GM10847 (cell line): ENCODE data around the gene ZFR.

Source experiments
- POLR2A ChIP-seq: IDR thresholded peaks from 2 replicates; pipeline ENCODE4 v1.6.1; 2011; ENCODE audit not compliant: insufficient read length; ENCODE audit errors: extremely low read depth

ZFR gene

DNA sequence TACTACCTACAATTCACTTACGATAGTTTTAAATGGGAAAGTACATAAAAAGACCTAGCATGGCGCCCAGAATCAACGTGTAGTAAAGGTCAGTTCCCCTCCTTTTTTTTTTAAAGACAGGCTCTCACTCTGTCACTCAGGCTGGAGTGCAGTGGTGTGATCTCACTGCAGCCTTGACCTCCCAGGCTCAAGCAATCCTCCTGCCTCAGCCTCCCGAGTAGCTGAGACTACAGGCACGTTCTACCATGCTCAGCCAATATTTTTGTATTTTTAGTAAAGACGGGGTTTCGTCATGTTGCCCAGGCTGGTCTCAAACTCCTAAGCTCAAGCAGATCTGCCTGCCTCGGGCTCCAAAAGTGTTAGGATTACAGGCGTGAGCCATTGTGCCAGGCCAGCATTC lies 91.1 kb downstream of the ZFR start:
- no peak for TF ChIP-seq POLR2A

DNA sequence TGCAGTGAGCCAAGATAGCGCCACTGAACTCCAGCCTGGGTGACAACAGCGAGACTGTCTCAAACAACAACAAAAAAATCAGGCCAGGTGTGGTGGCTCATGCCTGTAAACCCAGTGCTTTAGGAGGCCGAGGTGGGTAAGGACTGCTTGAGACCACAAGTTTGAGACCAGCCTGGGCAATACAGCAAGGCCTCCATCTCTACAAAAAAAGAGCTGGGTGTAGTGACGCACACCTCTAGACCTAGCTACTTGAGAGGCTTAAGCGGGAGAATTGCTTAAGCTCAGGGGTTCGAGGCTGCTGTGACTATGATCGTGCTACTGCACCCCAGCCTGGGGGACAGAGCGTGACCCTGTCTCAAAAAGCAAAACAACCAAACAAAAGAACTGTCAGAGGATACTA lies 91.9 kb downstream of the ZFR start:
- TF ChIP-seq POLR2A, result no peak

DNA sequence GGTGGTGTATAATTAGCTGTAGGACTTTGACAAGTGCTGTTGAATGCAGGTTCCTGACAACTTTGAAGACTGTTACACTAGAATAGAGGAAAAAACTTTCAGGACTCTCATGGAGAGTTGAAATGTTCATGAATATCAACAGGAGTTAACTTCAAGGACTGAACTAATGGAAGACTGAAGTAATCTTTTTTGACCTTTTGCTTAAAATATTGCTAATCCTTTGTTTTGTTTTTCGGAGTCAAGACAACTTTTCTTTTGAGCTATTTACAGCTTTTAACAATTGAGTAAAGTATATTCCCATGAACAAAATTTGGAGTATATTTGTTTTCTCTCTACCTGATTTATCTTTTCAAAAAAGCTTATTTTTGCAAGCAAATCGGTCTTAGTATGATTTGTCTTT lies 97.7 kb downstream of the ZFR start:
- no peak for TF ChIP-seq POLR2A

DNA sequence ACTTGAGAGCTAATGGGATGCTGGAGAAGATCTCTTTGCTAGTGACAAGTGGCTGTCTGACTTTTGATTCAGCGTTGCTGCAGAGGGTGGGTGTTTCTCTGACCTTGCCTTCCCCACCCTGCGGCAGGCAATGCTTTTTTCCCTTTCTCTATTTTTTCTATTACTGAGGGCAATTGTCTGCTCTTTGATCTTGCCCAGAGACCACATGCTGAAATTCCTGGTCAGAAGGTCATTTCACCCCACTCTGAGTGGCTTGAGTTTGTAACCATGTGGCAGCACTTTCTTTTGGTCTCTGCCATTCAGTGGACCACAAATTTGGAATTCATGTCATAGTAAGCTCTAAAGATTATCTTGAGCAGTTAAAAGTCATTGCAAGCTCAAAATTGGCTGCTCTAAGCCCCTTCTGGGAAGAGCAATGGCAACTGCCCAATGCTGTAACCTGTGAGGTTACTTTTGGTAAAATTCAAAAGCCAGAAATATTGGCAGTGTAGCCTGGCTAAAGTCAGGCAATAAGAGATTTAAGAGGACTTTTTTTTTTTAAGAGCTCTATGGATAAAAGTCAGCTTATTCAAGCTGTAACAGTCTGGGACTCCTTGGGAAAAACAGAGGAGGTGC lies 101.4 kb downstream of the ZFR start:
- TF ChIP-seq POLR2A, result no peak

DNA sequence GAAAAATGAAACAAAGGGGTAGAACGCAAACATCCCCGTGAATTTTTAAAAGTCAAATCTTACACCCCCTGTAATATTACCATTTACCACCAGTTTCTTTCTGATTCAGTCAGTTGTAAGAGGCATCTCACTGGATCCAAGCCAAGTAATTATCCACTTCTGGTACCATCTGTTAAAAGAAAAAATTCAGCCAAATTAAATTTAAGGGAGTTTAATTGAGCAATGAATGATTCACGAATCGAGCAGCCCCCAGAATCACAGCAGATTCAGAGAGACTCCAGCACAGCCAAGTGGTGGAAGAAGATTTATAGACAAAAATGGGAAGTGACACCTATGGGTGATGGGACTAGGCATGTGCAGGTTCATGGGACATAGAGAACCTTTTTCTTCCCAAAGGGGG lies 101.9 kb downstream of the ZFR start:
- no peak for TF ChIP-seq POLR2A

DNA sequence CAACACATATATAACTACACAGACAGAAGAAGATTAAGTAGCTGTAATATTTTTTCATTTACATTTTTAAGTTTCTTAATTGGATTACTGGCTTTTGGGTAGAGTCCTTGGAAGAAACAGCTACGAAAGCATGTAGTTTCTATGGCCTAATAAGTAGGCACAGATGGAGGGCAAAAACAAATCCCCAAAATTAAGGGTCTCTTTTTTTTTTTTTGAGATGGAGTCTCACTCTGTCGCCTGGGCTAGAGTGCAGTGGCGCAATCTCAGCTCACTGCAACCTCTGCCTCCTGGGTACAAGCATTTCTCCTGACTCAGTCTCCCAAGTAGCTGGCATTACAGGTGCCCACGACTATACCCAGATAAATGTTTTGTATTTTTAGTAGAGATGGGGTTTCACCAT lies 104.7 kb downstream of the ZFR start:
- TF ChIP-seq POLR2A, result no peak

DNA sequence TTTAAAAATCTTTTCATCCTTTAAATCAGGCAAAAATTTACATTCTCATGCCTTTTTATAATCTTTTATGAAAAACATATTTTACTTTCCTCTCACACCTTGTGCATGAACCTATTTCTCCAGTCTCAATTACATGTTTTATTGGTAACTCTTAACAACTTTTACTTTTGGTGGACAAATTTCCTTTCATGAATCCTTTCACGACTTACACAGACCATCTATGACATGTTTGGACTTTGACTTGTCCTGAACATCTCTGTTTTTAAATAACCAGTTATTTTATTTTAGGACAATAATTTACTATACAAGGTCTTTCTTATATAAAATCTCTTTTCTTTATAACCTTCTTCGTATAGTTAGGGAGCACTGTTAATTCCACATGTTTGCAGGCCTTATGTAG lies 105.3 kb downstream of the ZFR start:
- TF ChIP-seq POLR2A, result no peak

DNA sequence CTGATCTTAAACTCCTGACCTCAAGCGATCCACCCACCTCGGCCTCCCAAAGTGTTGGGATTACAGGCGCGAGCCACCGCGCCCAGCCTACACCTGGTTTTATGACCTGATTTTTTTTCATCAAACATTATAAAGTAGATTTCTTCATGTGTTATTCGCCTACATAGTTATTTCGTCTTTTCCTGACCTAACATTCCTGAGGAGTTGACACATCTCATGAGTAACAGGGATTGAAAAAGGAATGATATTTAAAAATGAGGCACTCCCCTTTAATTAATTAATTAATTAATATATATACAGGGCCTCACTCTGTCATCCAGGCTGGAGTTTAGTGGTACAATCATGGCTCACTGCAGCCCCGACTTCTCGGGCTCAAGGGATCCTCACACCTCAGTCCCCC lies 111.6 kb downstream of the ZFR start:
- TF ChIP-seq POLR2A, result no peak

DNA sequence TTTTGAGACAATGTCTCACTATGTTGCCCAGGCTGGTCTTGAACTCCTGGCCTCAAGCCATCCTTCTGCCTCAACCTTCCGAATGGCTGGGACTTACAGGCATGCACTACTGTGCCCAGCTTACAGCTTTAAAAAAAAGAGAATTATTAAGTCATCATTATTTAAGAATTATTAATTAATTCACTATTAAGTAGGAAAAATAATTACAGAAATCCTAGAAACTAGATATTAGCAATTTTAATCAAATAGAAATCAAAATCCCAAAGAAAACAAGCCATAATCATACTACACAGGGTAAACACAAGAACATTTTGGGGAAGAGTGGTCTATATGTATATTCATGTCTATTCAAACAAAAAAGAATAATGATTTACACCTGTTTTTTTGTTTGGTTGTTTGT lies 112.2 kb downstream of the ZFR start:
- no peak for TF ChIP-seq POLR2A

DNA sequence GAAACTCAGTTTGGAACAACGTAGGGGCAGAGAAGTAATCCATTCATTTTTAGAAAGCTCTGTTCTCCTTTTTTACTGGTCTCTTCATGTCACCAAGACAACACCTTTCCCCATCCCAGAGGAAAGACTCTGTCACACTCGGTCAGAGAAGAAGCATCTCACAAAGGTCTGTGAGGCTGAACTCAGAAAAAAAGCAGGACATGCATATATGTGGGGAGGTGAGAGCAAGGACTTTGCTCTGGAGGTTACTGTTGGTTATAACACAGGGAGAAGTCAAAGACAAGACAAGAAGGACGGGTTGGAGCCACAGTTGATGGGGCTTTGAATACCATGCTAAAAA lies 112.6 kb downstream of the ZFR start:
- no peak for TF ChIP-seq POLR2A

DNA sequence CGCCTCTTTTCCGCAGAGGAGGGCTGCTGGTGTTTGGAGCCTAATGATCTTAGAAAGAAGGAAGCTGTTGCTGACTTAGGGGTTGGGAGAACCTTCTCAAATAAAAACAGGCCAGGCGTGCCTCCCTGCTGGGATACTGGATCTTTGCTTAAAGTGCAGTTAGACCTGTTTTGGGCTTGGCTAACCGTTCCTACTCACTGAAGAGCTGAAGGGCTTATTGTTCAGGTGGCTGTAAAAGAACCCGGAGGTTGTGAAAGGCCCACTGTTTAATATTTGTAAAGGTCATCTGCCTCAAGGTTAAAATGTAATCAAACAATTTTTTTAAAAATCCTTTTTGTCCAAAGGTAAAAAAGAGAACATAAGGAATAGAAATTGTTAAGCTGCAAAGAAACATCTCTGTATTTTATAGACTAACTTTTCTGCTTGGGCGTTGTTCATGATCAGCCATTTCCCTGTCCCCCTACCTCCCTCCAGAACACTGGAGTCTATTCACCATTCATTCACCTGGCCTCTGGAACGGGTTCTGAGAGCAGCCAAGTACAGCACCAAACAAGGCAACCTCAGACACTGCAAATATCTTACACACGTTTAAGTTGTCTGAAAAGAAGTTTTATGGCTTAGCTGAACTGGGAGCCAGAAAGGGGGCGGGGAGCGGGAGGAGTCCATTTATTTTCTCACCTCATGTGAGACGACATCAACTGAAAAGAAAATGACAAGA lies 113.2 kb downstream of the ZFR start:
- TF ChIP-seq POLR2A, result no peak

DNA sequence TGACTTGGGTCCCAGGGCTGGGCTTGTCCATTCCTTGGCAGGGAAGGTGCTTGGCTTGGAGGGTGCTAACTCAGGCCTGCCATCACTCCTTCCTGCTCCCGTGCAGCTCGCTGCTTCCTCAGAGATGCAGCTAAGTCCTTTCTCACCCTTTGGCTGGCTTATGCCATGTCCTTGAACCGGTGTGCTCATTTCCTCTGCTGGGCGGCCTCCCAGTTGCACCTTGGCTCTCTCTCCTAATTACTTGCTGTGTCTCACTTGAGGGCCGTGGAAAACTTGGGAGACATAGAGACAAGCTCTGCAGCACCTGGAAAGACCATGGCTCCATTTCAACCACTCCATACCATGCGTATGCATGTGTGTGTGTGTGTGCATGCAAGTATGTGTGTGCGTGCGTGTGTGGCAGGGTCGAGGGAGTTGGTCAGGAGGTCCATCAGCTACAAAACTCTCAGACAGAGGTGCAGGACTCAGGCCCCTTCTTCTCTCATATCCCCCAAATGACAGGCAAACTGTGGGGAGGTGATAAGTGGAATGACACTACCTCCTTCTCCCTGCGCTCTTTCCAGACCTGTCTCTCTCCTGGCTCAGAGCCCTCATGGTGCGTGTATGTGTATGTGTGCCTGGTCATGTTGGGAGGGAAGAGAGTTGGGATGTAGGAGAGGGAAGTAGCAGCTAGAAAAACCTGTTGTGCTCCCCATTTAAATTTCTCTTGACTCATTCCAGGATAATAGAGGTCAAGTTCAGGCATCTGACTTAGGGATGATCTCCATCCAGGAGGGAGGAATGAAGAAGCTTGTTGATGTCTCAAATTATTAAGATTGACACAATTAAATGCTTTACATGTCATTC lies 114.2 kb downstream of the ZFR start:
- TF ChIP-seq POLR2A, result no peak

DNA sequence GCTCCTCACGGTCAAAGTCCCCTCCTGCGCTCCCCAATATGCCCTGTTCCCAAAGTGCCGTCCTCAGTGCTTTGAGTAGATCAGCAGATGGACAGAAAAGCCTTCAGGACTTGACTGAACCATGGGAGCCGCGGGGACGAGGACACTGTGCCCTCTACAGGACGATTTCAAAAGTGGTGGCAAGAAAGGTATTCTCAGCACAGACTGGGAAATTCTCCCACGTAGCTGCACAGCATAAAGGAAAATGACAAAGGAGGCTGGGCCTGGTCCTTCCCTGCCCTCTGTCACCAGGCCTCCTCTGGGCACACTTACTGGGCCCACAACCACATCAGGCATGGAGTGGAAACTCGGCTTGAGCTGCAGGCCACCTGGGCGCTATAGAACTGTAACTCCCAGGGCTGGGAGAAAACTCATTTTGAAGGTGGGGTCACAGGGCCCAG lies 115.1 kb downstream of the ZFR start:
- TF ChIP-seq POLR2A, result no peak

DNA sequence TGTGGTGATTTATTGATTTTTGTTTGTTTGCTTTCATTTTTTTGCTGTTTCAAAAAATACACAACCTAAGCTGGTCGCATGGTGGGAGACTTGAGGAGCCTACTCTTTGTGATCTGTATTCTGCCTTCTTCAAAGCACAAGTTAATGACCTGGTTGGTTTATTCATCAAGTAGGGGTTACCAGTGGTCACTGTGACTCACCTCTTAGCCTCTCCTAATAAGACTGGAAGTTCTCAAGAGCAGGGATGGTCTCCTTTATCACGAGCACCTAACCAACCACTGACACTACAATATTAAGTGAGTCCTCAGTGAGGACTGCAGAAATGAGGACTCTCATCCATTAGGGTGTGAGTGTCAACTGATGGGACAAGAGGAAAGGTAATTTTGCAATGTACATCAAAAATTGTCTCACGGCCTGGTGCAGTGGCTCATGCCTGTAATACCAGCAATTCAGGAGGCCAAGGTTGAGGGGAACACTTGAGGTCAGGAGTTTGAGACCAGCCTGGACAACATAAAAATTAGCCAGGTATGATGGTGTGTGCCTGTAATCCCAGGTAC lies 118.2 kb downstream of the ZFR start:
- TF ChIP-seq POLR2A, result no peak

DNA sequence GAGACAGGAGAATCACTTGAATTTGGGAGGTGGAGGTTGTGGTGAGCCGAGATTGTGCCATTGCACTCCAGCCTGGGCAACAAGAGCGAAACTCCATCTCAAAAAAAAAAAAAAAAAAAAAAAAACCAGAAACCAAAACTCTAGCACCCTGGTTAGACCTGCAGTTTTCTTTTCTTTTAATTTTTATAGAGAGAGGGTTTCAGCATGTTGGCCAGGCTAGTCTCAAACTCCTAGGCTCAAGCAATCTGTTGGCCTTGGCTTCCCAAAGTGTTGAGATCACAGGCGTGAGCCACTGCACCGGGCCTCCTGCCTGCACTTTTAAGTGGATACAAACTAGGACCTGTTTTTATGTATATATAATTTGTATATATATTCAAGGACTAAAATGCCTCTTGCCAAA lies 118.9 kb downstream of the ZFR start:
- no peak for TF ChIP-seq POLR2A

DNA sequence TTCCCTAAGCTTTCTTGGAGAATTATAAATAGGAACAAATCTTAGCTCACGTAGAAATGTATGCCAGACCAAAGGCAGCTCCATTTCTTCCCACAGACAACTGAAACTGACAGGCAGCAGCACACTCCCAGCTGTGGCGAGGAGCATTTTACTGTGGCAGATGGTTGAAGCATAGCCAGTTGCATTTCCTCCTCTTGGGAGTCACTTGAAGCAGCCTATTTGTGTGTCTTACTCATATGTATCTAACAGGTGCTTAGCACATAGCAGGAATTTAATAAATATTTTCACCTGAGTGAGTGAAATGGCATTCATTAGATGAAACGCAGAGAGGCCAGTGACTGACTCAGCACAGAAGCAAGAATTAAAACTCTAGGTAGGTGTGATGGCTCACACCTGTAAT lies 119.5 kb downstream of the ZFR start:
- TF ChIP-seq POLR2A, result no peak

DNA sequence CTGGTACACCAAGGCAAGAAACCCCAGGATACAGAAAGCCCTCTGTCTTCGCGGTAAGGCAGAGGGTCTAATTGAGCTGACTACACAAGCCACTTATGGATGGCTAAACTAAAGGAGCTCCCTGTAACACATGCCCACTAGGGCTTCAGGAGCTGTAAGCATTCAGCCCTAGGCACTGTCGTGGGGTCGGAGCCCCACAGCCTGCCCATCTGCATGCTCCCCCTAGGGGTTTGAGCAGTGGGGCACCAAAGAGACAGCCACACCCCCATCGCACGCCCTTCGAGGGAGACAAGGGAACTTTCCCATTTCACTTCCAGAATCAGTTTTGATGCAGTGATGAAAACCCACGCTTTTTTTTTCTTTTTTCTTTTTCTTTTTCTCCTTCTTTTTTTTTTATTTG lies 120.8 kb downstream of the ZFR start:
- no peak for TF ChIP-seq POLR2A

DNA sequence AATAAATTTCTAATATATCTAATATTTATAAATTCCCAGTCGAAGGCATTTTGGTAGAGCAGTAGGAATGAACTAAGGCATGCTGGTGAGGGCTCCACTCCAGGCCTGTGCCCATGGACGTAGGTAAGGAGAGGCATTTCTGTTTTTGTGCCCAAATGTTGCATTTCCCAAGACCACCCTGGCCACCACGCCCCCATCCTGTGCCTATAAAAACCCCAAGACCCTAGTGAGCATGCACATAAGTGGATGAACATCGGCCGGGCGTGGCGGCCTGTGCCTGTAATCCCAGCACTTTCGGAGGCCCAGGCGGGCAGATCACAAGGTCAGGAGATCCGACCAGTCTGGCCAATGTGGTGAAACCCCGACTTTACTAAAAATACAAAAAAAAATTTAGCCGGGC lies 121.7 kb downstream of the ZFR start:
- TF ChIP-seq POLR2A, result no peak
